ENCODE results near the gene SLC1A1.

The SLC1A1 gene

DNA sequence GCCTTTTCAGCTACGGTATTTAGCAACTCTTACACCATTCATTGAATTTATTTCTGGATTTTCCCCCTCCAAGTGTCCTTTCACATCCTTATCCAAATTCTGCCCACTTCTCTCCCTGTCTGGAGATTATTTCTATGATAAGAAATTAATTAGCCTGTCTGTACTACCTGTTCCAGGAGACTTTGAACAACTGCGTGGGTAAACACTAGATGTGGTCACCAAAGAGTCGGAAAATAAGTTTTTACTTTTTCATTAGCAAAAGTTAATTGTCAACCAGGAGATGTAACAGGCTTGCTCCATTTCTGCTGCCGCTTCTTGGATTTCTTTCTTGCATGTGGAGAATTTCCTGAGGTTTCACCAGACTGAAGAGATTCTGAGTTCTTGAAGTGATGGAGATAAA, 14.0 kb downstream of the SLC1A1 start:
- Histone ChIP-seq H3K27me3 (ENCODE audit: insufficient read depth, low read depth) (no peaks in the 10 kb centered on the region), H3K79me2 (ENCODE audit: insufficient read depth, low read depth) (no peaks in the 10 kb centered on the region), H4K20me1 (ENCODE audit: insufficient read depth) (no peaks in the 10 kb centered on the region), H3K27ac (no peak overlapping the region), H2AFZ (ENCODE audit: low read depth) (no peak overlapping the region), H3K9ac (no peak overlapping the region), H3K4me1 (ENCODE audit: low read depth, poor library complexity, severe bottlenecking) (no peaks in the 10 kb centered on the region), H3K36me3 (ENCODE audit: insufficient read depth) (no peaks in the 10 kb centered on the region), H3K4me2 (no peak overlapping the region), H3K4me3 (IDR thresholded peaks at IDR 0.05; ENCODE audit: insufficient read depth, low read depth, low read length) (no peak overlapping the region)
- TF ChIP-seq, protein P1, sequence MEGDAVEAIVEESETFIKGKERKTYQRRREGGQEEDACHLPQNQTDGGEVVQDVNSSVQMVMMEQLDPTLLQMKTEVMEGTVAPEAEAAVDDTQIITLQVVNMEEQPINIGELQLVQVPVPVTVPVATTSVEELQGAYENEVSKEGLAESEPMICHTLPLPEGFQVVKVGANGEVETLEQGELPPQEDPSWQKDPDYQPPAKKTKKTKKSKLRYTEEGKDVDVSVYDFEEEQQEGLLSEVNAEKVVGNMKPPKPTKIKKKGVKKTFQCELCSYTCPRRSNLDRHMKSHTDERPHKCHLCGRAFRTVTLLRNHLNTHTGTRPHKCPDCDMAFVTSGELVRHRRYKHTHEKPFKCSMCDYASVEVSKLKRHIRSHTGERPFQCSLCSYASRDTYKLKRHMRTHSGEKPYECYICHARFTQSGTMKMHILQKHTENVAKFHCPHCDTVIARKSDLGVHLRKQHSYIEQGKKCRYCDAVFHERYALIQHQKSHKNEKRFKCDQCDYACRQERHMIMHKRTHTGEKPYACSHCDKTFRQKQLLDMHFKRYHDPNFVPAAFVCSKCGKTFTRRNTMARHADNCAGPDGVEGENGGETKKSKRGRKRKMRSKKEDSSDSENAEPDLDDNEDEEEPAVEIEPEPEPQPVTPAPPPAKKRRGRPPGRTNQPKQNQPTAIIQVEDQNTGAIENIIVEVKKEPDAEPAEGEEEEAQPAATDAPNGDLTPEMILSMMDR (conservative IDR thresholded peaks at IDR 0.05; ENCODE audit: low read depth, low read length): no peak

DNA sequence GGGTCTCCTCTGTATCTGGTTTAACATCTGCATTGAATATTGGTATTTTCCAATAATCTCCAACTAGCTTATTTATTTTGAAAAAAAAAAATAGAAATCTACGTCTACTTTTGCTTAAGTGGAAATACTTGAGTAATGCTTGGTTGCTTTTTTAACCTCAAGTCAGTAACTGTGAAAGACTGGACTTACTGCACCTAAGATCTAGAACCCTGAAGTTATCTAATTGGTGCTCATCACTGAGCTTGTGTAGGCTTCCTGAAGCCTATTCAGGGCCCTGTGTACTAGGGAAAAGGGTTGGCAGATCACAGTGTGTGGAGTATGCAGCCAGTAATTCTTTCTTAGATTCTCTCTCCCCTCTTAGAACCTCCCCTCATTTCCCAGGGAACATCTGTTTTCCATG, 16.2 kb downstream of the SLC1A1 start:
- Histone ChIP-seq H3K36me3 (ENCODE audit: insufficient read depth) (no peaks in the 10 kb centered on the region), H3K27ac (no peak overlapping the region), H2AFZ (ENCODE audit: low read depth) (no peak overlapping the region), H3K27me3 (ENCODE audit: insufficient read depth, low read depth) (no peaks in the 10 kb centered on the region), H3K4me3 (IDR thresholded peaks at IDR 0.05; ENCODE audit: insufficient read depth, low read depth, low read length) (no peak overlapping the region), H3K4me1 (ENCODE audit: low read depth, poor library complexity, severe bottlenecking) (no peaks in the 10 kb centered on the region), H3K79me2 (ENCODE audit: insufficient read depth, low read depth) (no peaks in the 10 kb centered on the region), H3K4me2 (no peak overlapping the region), H4K20me1 (ENCODE audit: insufficient read depth) (no peaks in the 10 kb centered on the region), H3K9ac (no peak overlapping the region)
- TF ChIP-seq, protein P1 (conservative IDR thresholded peaks at IDR 0.05; ENCODE audit: low read depth, low read length): no peak

GRCh38 chr9:4507306-4508130, 17.2 kb downstream of the SLC1A1 start:
- TF ChIP-seq, protein P1 (conservative IDR thresholded peaks at IDR 0.05; ENCODE audit: low read depth, low read length): no peak
- H3K4me1 ChIP-seq (ENCODE audit: low read depth, poor library complexity, severe bottlenecking): no peaks in the 10 kb centered on the region
- no peaks in the 10 kb centered on the region for H3K36me3 ChIP-seq (ENCODE audit: insufficient read depth)
- no peaks in the 10 kb centered on the region for H3K27me3 ChIP-seq (ENCODE audit: insufficient read depth, low read depth)
- H4K20me1 ChIP-seq (ENCODE audit: insufficient read depth): no peaks in the 10 kb centered on the region
- no peaks in the 10 kb centered on the region for H3K79me2 ChIP-seq (ENCODE audit: insufficient read depth, low read depth)
- no peak overlapping the region for H3K27ac ChIP-seq
- no peak overlapping the region for H3K9ac ChIP-seq
- no peak overlapping the region for H3K4me2 ChIP-seq
- H2AFZ ChIP-seq (ENCODE audit: low read depth): no peak overlapping the region
- no peak overlapping the region for H3K4me3 ChIP-seq (IDR thresholded peaks at IDR 0.05; ENCODE audit: insufficient read depth, low read depth, low read length)

- Histone ChIP-seq H3K4me1 (ENCODE audit: low read depth, poor library complexity, severe bottlenecking) (no peaks in the 10 kb centered on the region), H3K79me2 (ENCODE audit: insufficient read depth, low read depth) (no peaks in the 10 kb centered on the region), H3K36me3 (ENCODE audit: insufficient read depth) (no peaks in the 10 kb centered on the region), H3K4me2 (no peak overlapping the region), H3K4me3 (IDR thresholded peaks at IDR 0.05; ENCODE audit: insufficient read depth, low read depth, low read length) (no peak overlapping the region), H3K9ac (no peak overlapping the region), H3K27me3 (ENCODE audit: insufficient read depth, low read depth) (no peaks in the 10 kb centered on the region), H3K27ac (no peak overlapping the region), H4K20me1 (ENCODE audit: insufficient read depth) (no peaks in the 10 kb centered on the region), H2AFZ (ENCODE audit: low read depth) (no peak overlapping the region)
- TF ChIP-seq, protein P1 (conservative IDR thresholded peaks at IDR 0.05; ENCODE audit: low read depth, low read length): no peak
These were observed 18.1 kb downstream of the SLC1A1 start for GRCh38 chr9:4508246-4508906.

Measured in KMS-11 (cell line).